ENCODE measurements around the gene CCNQ.

CCNQ gene

DNA sequence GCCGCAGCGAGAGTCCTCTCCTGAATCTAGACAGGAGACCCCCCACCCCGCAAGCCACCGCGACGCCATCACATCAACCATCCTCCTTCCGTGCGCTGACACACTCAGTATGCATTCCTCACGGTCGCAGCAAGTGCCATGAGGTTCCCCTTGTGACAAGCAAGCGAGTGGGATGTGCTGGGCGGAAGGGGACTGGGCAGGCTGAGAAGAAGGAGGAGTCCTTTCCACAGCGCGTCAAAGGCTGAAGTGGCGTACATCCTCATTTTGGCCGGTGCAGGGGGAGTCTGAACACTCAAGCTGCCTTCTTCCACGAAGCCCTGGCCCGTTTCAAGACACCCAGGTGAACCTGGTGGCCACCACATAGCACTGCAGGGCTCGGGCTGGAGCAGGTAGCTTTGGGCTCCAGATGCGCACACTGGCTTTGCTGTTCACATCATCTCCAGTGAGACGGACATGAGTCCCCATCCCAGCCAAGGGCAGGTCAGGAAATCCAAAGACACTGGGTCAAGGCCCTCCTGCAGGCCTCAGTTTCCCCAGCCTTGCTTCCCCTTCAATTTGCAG lies 30.4 kb downstream of the CCNQ start:
- no peak for DNase-seq

DNA sequence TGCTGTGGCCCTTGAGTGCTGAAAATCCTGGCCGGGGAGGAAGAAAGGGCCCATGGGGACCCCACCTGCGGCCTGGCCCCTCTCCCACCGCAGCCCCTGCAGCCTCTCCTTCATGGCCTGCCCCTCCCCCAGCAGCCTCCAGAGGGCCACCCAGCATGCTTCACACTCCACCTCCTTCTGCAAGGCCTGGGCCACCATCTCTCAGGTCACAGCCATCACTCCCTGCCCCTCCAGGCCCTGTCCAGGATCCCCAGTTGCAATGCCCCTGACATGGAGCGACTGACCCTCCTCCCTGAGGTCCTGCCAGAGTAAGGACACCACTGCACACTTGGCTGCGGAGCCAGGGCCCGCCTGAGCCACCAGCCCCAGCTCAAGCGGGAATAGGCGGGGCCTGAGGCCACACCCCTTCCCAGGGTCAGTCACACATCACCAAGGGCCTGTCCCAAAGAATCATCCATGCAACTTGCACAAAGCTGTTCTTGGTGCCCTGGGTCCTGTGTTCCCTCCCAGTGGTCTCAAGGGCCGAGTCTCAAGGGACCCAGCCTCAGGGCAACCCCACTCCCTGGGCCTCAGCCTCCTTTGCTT lies 32.9 kb downstream of the CCNQ start:
- DNase-seq: no peak

DNA sequence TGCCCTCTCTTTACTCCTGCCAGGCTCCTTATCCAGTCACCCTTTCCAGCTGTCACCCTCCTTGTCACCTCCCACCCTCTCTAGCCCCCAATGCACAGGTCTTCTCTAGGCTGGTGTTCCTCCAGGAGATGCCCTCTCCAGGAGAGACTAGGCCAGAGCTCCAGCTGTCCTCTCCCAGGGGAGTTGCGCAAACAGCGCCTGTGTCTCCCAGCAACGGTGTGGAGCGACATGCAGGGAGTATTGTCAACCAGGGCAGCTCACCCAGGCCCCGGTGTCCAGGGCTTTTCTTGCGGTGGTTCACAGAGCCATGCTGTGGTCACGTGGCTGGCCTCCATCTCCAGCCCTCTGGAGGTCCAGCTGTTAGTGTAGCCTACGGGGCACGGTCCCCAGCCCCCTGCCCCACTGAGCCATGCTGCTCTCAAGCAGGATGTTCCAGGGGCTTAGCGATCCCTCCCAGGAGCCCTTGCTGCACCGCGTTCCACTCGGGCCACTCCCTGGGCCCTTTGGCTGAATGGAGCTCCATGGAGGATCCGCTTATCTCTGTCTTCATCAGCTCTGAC lies 34.8 kb downstream of the CCNQ start:
- no peak for DNase-seq

DNA sequence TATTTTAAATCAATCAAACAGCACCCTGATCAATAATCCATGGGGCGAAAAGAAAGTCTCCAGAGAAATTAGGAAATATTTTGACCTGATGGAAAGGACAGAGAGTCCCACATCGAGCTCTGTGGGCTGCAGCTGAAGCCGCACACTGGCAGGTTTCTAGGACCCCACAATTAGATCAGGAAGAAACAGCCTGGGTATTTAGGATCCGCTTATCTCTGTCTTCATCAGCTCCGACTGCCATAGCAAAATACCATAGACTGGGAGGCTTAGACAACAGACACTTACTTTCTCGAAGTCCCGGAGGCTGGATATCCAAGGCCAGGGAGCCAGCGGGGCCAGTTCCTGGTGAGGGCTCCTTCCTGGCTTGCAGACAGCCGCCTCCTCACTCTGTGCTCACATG lies 36.4 kb downstream of the CCNQ start:
- DNase-seq: no peak

DNA sequence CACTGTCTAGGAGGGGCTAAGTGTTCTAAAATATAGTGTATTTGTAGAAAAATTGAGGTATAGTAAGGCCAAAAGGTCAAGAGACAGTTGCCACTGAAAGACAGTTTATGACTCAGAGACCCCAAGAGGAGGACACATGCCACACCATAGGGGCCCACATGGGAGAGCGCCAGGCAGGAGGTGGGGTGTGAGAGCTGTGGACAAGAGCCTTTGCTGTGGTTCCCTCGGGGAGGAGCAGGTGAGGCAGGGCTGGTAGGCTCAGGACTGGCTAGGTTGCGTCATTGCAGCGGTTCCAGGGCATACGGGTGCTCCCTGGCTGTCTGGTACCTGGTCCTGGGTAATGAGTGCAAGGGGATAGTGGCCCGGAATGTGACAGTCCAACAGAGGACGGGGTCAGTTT lies 37.6 kb downstream of the CCNQ start:
- DNase-seq: no peak

DNA sequence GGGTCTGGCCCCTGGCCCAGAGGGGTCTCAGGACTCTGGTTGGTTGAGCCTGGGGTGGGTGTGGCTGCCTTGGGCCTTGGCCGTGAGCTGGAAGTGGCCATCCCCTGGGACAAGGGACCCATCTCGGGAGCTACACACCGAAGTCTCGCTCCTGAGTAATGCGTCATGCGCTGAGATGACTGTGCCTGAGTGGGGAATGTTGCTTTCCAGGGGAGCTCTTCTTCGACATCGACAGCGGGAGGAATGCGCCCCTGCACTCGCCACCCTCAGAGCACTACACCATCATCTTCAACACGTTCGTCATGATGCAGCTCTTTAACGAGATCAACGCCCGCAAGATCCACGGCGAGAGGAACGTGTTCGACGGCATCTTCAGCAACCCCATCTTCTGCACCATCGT lies 38.5 kb downstream of the CCNQ start:
- no peak for DNase-seq

DNA sequence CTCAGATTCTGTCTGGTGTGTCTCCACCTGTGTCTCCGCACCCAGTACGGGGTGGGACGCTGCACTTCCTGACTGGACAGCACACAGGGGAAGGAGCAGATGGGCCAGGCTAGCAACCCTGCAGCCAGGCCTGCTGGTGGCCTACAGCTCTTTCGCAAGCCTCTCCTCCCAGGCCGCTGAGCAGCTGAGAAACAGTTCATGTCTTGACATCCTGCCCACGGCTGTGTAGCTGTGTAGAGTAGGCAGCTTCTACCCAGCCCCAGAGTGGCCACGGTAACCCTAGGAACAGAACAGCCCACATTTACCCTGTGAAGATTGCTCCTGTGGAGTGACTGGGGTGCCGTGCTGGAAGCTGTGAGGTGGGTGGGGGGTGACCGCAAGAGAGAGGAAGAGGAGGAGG lies 38.9 kb downstream of the CCNQ start:
- DNase-seq: no peak

DNA sequence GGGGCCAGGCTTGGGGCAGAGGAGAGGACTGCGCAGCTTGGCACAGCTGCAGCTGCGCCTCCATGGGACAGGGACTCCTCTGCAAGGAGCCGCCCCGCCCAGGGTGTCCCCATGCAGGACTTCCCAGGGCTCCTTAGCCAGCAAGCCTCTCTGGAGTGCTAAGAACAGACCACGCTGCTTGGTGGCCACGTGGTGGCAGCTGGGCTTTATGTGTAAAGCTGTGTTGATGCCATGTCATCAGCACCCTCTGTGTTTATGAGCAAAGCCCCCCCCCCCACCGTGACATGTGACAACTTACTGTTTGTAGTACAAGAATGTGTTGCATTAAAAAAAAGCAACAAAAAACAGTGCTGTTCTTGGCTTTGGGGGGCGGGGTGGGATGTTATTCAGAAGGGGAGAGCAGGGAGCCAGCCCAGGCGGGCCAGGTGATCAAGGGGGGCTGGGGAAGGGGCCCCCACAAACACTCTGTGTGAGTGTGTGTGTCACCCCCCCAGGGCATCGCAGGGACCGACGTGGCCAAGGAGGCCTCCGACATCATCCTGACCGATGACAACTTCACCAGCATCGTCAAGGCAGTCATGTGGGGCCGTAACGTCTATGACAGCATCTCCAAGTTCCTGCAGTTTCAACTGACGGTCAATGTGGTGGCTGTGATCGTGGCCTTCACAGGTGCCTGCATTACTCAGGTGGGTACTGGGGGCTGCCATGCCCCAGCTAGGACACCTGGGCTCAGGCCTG lies 41.2 kb downstream of the CCNQ start:
- no peak for DNase-seq

DNA sequence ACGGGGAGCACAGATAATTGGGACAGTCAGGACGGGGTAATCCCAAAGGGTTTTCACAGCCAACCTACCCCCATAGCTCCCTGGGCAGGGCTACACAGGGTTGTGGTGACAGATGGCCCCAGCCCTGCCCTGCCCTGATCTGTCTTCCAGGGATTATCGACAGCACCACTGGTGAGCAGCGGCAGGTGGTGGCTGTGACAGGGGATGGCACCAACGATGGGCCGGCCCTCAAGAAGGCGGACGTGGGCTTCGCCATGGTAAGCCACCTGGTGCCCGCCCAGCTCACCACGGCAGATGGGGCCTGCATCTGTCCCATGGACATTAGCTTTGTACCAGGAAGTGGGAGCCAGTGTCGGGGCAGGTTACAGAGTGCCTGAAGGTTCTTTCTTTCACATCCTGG lies 42.2 kb downstream of the CCNQ start:
- no peak for DNase-seq

DNA sequence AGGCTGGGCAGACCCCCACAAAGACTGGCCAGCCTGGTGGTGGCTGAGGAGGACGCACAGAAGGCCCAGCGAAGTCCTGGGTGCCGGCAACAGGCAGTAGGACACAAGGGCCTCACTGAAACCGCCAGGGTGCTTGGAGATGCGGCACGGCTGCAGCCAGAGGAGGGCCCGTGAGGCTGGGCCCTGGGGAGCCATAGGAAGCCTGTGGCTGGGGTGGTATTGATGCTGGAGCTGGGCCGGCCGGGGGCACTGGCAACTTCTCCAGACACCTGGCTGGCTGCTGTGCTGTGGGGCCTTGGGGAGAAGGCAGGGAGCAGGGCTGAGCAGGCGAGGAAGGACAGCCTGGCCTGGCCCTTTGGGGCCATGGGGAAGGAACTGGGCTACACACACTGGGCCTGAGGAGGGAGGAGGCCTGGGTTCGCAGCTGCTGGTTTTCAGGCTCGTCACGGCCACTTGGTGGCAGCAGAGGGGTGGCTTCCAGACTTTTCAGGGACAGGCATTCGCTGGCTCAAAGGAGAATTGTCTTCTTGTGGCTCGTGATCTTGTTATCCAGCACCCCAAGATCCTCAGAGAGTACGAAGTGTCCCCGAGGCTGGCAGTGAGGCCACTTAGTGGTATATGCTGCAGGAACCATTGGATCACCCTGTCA lies 44.3 kb downstream of the CCNQ start:
- peak; percentile 12 to 30 (median 20) for DNase-seq

DNA sequence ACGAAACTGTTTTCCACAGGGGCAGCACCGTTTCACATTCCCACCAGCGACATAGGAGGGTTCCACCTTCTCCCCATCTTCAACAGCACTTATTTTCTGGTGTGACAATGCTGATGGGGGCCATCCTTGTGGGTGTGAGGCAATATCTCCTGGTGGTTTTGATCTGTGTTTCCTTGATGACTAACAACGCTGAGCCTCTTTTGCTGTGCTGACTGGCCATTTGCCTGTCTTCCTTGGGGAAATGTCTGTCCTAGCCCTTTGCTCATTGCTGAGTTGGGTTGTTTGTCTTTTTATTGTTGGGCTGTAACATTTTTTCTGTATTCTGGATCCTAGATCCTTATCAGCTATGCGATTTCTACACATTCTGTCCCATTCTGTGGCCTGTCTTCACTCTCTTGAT lies 47.8 kb downstream of the CCNQ start:
- no peak for DNase-seq

DNA sequence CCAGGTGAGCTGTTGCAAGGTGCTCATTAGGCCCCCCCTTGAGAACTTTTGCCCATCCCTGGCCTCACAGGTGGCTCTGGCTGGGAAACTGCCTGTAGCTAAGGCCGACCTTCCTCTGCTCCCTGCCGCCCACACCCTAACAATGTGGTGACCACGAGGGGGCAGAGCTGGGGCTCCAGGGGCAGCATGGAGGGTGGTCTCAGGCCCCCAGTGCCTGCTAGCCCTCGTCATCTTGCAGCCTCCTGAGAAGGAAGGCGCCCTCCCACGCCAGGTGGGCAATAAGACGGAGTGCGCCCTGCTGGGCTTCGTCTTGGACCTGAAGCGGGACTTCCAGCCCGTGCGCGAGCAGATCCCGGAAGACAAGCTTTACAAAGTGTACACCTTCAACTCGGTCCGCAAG lies 49.1 kb downstream of the CCNQ start:
- no peak for DNase-seq

DNA sequence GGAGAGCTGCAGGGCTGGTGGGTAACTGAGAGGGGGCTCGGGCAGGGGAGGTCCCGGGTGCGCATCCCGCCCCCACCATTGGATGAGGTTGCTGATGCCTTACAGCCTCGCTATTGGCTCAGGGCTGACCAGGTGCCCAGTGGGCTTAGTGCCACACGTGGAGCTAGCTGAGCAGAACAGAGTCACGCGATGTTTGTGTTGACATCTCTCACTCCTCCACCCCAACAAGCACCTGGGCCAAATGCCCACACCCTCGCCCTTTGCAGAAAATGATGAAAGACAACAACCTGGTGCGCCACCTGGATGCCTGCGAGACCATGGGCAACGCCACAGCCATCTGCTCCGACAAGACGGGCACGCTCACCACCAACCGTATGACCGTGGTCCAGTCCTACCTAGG lies 49.7 kb downstream of the CCNQ start:
- DNase-seq: no peak

DNA sequence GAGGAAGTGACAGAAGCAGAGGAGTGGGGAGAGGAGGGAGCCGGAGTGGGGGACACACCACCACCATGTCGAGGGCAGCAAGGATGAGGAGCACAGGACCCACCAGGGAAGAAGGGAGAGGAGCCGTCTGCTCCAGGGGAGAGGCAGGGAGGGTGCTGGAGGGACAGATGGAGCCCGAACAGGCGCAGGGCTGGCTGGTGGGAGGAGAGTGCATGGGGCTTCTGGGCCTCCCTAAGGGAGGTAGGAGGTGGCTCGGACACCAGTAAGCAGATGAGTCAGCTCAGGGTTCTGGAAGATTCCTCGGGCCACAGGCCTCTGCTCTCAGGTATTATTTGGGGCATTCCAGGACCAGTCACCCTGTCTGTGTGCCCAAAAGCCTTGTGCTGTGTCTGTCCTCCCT lies 51.7 kb downstream of the CCNQ start:
- no peak for DNase-seq

DNA sequence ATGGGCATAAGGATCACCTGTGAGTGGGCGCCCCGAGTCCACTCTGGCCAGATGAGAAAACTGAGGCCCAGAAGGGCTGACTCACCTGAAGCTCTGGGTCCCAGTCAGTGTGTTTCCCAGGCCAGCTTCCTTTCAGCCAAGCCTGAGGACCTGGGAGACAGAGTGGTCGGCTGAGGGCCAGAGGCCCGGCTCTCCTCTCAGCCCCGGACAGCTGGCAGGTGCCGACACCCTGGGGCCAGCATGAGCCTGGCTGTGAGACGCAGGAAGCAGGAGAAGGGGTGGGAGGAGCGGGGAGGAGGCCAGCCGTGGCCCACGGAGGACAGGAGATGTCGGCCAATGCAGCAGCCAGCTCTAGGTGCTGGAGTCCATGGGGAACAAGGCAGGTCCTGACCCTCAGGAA lies 52.6 kb downstream of the CCNQ start:
- DNase-seq: no peak

DNA sequence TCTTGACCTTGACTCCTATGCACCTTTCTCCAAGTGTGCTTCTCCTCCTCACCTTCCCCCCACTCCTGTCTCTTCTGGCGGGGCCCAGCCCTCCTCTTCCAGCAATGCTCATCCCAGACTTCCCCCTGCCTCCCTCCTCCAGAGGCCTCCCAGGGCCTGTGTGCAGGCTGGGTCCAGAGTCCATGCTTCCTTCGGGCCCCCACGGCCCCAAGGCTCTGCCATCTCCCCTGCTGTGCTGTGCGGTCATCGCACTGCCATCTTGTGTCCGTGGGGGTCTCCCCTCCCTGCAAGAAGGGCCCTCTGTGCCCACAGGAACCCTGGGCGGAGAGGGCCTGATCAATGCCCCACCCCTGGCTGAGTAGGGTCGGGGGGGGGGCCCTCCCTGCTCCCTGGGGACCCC lies 54.2 kb downstream of the CCNQ start:
- DNase-seq: no peak

DNA sequence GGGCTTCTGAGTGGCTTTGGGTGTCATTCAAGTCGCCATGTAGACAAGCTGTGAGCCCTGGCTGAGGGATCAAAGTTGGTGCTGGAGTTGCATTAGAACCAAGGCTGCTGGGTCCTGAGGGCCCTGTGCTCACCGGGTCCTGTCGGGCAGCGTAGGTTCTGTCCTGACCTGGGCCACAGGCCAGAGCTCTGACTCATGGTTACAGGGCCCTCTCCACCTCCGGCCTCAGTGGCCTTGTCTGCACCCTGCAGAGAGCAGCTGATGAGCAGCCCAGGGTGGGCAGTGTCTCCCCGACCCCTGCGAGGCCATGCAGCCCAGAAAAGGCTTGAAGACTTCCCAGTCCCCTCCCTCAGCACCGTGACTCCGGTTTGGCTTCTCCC lies 59.0 kb downstream of the CCNQ start:
- no peak for DNase-seq

DNA sequence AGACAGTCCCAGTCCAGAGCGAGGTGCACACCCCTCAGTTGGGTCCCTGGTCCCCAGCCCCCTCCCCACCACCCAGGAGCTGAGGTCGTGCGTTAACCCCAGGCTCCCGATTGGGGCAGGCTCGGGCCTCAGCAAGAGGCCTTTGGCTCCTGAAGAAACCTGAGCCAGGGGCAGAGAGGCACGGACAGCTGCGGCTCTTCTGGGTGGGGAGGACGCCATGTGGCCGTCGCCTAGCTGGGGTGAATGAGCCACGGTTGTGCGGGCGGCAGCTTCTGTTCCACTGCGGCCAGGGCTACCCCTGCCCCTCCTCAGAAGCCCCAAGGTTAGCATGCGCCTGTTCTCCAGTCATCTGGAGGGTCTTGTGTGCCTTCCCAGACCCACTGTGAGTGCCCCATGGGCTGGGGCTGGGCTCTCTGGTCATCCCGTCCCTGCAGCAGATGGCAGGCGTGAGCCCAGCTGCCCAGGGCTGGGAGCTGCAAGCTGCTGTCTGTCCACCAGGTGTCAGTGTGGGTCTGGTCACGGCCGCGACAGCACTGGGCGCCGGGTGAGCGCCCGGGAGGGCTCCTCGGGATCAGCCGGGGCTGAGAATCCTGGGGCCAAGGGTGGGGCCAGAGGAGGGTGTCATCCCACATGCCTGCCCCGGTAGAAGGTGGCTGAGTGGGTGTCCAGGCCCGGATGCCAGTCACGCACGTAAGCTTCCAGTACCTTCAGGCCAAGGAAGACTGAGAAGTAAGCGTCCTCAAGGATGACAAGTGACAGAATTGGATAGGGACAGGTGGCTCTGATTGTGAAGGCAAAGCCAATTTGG lies 59.6 kb downstream of the CCNQ start:
- DNase-seq: peak; percentile 7 to 30 (median 14)

DNA sequence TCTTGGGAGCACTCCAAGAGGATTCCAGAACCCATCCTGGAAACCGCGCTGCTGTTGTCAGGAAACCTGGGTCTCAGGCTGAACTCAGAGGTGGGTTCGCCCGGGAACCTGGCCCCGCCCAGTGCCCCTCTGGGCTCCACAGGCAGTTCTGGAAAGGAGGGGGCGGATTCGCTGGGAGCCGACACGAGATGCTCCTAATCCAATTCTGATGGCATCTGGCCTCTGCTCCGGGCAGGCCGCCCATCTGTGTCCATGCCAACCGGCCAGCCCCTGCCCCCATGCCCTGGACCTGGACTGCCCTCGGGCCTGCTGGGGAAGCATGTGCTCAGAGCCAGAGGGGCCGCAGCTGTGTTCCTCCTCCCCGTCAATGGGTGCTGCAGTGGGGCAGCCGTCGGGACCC lies 60.5 kb downstream of the CCNQ start:
- no peak for DNase-seq

All from activated CD4-positive, CD25-positive, alpha-beta regulatory T cell (primary cell).